ENCODE measurements around the gene INTS3. TPM values are rescaled to one million over a fixed set of nuclear protein-coding genes. Genes with fewer than 3 reads are reported as not detected.

INTS3 gene
- total and polyA plus RNA-seq, 4 donors, result 40.5 to 107 (median 69.7) TPM

DNA sequence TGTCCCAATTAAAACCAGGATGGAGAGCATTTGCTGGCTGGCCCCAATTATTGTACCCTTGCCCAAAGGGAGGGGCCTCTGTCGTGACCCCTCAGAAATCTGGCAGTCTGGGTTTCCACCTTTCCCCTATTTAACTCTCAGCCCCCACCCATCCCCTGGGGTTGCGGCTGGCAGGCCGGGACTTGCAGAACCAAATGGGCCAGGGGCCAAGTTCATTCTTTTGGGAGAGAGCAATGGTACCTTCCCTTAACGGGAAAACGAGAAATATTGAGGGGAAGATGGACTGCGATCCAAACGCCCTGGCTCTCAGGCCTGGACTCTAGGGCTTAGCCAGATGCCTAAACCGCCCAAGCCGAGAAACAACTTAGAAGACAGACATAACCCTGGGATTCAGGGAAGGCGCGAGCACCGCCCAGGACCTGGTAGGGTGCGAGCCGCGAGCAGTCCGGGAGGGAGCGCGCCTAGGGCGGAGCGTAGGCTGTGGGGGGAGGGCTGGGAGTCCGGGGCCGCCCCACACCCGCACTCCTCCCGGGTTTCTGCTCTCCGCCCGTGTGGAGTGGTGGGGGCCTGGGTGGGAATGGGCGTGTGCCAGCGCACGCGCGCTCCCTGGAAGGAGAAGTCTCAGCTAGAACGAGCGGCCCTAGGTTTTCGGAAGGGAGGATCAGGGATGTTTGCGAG is 47.1 kb downstream of the INTS3 start, which contains the start of gene SLC27A3:
Gene SLC27A3, plus strand, starts transcription at position 628 of the 678 bp plus-strand sequence. CDS start 91 bp downstream, outside the sequence.
- WGBS (ENCODE audit: insufficient coverage), result 3% methylated on average over 33 of the region's 35 CpGs
- peaks cover 38% of the 10 kb centered on the region for H3K4me1 ChIP-seq (ENCODE audit: control insufficient read depth, insufficient read depth, low read length)
- no peaks in the 10 kb centered on the region for H3K27me3 ChIP-seq (ENCODE audit: control insufficient read depth, insufficient read depth, low read length)
- no peaks in the 10 kb centered on the region for H3K9me3 ChIP-seq (ENCODE audit: control insufficient read depth, insufficient read depth, low read length)
- DNase-seq (ENCODE audit: low read depth in 4 of 6, low spot score in 6 of 6), result peak in 4 of 6 donors; percentile 38 to 91 (median 74)
- peak within 1 kb of the TSS; percentile 79 for H3K27ac ChIP-seq (ENCODE audit: low read depth, low read length)
- peaks cover 60% of the 10 kb centered on the region for H3K36me3 ChIP-seq (ENCODE audit: control insufficient read depth, insufficient read depth, low read length)
- H3K4me3 ChIP-seq (ENCODE audit: low read depth, low read length), result peak within 1 kb of the TSS; percentile 65

DNA sequence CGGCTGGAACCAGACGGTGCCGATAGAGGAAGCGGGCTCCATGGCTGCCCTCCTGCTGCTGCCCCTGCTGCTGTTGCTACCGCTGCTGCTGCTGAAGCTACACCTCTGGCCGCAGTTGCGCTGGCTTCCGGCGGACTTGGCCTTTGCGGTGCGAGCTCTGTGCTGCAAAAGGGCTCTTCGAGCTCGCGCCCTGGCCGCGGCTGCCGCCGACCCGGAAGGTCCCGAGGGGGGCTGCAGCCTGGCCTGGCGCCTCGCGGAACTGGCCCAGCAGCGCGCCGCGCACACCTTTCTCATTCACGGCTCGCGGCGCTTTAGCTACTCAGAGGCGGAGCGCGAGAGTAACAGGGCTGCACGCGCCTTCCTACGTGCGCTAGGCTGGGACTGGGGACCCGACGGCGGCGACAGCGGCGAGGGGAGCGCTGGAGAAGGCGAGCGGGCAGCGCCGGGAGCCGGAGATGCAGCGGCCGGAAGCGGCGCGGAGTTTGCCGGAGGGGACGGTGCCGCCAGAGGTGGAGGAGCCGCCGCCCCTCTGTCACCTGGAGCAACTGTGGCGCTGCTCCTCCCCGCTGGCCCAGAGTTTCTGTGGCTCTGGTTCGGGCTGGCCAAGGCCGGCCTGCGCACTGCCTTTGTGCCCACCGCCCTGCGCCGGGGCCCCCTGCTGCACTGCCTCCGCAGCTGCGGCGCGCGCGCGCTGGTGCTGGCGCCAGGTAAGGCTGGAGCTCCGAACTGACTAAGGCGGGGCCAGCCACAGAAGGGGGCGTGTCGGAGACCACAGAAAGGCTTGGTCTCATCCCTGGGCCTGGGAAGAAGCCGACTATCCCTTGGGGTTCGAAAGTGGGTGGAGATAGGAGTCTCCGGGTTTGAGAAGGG is 47.8 kb downstream of the INTS3 start:
- Histone ChIP-seq H3K36me3 (ENCODE audit: control insufficient read depth, insufficient read depth, low read length) (peaks cover 54% of the 10 kb centered on the region), H3K27ac (ENCODE audit: low read depth, low read length) (peak overlapping the region; percentile 79), H3K9me3 (ENCODE audit: control insufficient read depth, insufficient read depth, low read length) (no peaks in the 10 kb centered on the region), H3K4me3 (ENCODE audit: low read depth, low read length) (peak overlapping the region; percentile 65), H3K4me1 (ENCODE audit: control insufficient read depth, insufficient read depth, low read length) (peaks cover 38% of the 10 kb centered on the region), H3K27me3 (ENCODE audit: control insufficient read depth, insufficient read depth, low read length) (no peaks in the 10 kb centered on the region)
- under 1% methylated on average over 82 of the region's 83 CpGs for WGBS (ENCODE audit: insufficient coverage)
- peak in 3 of 6 donors; percentile 21 to 94 (median 79) for DNase-seq (ENCODE audit: low read depth in 4 of 6, low spot score in 6 of 6)

DNA sequence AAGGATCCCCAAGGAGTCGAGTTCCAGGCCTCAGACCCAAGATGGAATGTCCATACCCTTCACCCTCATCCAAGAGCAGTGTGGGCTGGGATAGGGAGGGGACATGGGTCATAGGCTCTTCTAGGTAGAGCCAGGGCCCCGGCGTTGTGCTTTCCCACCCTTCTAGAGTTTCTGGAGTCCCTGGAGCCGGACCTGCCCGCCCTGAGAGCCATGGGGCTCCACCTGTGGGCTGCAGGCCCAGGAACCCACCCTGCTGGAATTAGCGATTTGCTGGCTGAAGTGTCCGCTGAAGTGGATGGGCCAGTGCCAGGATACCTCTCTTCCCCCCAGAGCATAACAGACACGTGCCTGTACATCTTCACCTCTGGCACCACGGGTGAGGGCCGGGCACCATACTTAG is 48.5 kb downstream of the INTS3 start:
- peaks cover 47% of the 10 kb centered on the region for H3K36me3 ChIP-seq (ENCODE audit: control insufficient read depth, insufficient read depth, low read length)
- no peak overlapping the region for H3K27ac ChIP-seq (ENCODE audit: low read depth, low read length)
- DNase-seq (ENCODE audit: low read depth in 4 of 6, low spot score in 6 of 6), result no peak
- no peaks in the 10 kb centered on the region for H3K27me3 ChIP-seq (ENCODE audit: control insufficient read depth, insufficient read depth, low read length)
- H3K9me3 ChIP-seq (ENCODE audit: control insufficient read depth, insufficient read depth, low read length), result no peaks in the 10 kb centered on the region
- whole genome bisulfite sequencing (ENCODE audit: insufficient coverage), result 67% methylated on average over 9 of the region's 10 CpGs
- peak overlapping the region; percentile 65 for H3K4me3 ChIP-seq (ENCODE audit: low read depth, low read length)
- peaks cover 38% of the 10 kb centered on the region for H3K4me1 ChIP-seq (ENCODE audit: control insufficient read depth, insufficient read depth, low read length)

DNA sequence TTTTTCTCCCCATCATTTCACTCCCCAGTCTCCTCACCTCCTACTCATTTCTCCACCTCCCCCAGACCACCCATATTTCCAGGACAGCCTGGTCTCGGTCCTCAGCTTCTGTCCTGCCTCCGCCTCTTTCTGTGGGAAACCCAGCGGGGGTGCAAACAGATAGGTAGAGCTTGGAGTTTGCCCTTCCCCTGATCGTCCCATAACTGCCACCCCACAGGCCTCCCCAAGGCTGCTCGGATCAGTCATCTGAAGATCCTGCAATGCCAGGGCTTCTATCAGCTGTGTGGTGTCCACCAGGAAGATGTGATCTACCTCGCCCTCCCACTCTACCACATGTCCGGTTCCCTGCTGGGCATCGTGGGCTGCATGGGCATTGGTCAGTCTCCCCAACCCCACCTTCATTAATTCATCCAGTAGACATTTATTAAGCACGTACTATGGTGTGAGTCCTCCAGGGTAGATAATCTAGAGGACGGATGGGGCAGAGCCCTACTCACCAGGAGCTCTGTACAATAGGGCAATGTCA is 49.1 kb downstream of the INTS3 start:
- DNase-seq (ENCODE audit: low read depth in 4 of 6, low spot score in 6 of 6), result no peak
- Histone ChIP-seq H3K27me3 (ENCODE audit: control insufficient read depth, insufficient read depth, low read length) (no peaks in the 10 kb centered on the region), H3K4me3 (ENCODE audit: low read depth, low read length) (no peak overlapping the region), H3K27ac (ENCODE audit: low read depth, low read length) (no peak overlapping the region), H3K9me3 (ENCODE audit: control insufficient read depth, insufficient read depth, low read length) (no peaks in the 10 kb centered on the region), H3K4me1 (ENCODE audit: control insufficient read depth, insufficient read depth, low read length) (peaks cover 38% of the 10 kb centered on the region), H3K36me3 (ENCODE audit: control insufficient read depth, insufficient read depth, low read length) (peaks cover 42% of the 10 kb centered on the region)
- 92% methylated on average over 8 of the region's 10 CpGs for whole genome bisulfite sequencing (ENCODE audit: insufficient coverage)

DNA sequence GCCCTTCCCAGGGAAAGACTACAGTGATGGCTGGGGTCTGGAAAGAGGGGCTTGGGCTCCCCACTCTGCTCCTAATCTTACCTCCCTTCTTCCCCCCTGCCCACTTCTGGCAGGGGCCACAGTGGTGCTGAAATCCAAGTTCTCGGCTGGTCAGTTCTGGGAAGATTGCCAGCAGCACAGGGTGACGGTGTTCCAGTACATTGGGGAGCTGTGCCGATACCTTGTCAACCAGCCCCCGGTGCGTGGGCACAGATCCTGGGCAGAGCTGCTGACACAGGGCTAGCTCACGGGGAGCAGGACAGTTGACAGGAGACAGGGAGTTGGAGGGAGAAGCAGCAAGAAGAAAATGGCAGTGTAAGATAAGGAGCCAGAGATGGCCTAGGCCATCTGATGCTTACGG is 49.8 kb downstream of the INTS3 start:
- no peak for DNase-seq (ENCODE audit: low read depth in 4 of 6, low spot score in 6 of 6)
- Histone ChIP-seq H3K4me1 (ENCODE audit: control insufficient read depth, insufficient read depth, low read length) (peaks cover 38% of the 10 kb centered on the region), H3K9me3 (ENCODE audit: control insufficient read depth, insufficient read depth, low read length) (no peaks in the 10 kb centered on the region), H3K27me3 (ENCODE audit: control insufficient read depth, insufficient read depth, low read length) (no peaks in the 10 kb centered on the region), H3K36me3 (ENCODE audit: control insufficient read depth, insufficient read depth, low read length) (peaks cover 34% of the 10 kb centered on the region), H3K27ac (ENCODE audit: low read depth, low read length) (no peak overlapping the region), H3K4me3 (ENCODE audit: low read depth, low read length) (no peak overlapping the region)
- WGBS (ENCODE audit: insufficient coverage), result 47% methylated on average over 7 of the region's 7 CpGs

DNA sequence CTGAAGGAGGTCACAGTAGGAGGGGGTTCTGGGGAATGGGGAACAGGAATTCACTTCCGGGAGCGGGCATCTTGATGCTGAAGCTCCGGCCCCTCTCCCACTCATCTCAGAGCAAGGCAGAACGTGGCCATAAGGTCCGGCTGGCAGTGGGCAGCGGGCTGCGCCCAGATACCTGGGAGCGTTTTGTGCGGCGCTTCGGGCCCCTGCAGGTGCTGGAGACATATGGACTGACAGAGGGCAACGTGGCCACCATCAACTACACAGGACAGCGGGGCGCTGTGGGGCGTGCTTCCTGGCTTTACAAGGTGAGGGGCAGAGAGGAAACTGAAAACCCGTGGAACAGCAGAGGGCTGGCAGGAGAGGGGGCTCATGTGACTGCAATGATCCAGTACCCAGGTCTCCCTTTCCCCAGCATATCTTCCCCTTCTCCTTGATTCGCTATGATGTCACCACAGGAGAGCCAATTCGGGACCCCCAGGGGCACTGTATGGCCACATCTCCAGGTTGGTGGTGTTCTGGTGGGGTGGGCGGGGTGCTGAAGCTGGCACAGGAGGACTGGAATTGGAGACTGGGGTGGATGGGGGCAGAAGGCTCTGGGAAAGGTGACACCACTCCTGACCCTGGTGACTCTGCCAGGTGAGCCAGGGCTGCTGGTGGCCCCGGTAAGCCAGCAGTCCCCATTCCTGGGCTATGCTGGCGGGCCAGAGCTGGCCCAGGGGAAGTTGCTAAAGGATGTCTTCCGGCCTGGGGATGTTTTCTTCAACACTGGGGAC is 50.4 kb downstream of the INTS3 start:
- H3K36me3 ChIP-seq (ENCODE audit: control insufficient read depth, insufficient read depth, low read length), result peaks cover 28% of the 10 kb centered on the region

DNA sequence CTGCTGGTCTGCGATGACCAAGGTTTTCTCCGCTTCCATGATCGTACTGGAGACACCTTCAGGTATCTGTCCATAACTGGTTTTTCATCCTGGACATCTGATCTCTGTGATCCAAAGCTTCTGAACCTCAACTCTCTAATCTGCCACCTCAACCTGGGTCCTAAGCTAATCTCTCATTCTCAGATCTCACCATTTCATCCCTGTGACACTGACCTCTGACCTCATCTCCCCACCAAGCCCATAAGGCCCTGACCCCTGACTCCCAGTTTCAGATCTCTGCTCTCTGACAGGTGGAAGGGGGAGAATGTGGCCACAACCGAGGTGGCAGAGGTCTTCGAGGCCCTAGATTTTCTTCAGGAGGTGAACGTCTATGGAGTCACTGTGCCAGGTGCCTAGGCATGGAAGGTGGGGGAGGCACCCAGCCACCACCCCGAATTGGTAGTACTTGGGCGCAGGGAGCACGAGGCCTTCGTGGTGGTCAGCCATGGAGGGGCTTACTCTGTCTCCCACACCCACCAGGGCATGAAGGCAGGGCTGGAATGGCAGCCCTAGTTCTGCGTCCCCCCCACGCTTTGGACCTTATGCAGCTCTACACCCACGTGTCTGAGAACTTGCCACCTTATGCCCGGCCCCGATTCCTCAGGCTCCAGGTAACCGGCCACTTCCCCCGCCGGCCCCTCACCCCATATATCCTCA is 51.1 kb downstream of the INTS3 start:
- Histone ChIP-seq H3K4me1 (ENCODE audit: control insufficient read depth, insufficient read depth, low read length) (peaks cover 44% of the 10 kb centered on the region), H3K27me3 (ENCODE audit: control insufficient read depth, insufficient read depth, low read length) (no peaks in the 10 kb centered on the region), H3K9me3 (ENCODE audit: control insufficient read depth, insufficient read depth, low read length) (no peaks in the 10 kb centered on the region), H3K4me3 (ENCODE audit: low read depth, low read length) (no peak overlapping the region), H3K36me3 (ENCODE audit: control insufficient read depth, insufficient read depth, low read length) (peaks cover 23% of the 10 kb centered on the region), H3K27ac (ENCODE audit: low read depth, low read length) (no peak overlapping the region)
- no peak for DNase-seq (ENCODE audit: low read depth in 4 of 6, low spot score in 6 of 6)
- 91% methylated on average over 16 of the region's 18 CpGs for WGBS (ENCODE audit: insufficient coverage)

More for the DNA sequence above, 50.4 kb downstream of the INTS3 start:
- Histone ChIP-seq H3K4me3 (ENCODE audit: low read depth, low read length) (no peak overlapping the region), H3K9me3 (ENCODE audit: control insufficient read depth, insufficient read depth, low read length) (no peaks in the 10 kb centered on the region), H3K27me3 (ENCODE audit: control insufficient read depth, insufficient read depth, low read length) (no peaks in the 10 kb centered on the region), H3K4me1 (ENCODE audit: control insufficient read depth, insufficient read depth, low read length) (peaks cover 44% of the 10 kb centered on the region), H3K27ac (ENCODE audit: low read depth, low read length) (no peak overlapping the region)
- WGBS (ENCODE audit: insufficient coverage), result 93% methylated on average over 16 of the region's 22 CpGs
- no peak for DNase-seq (ENCODE audit: low read depth in 4 of 6, low spot score in 6 of 6)

DNA sequence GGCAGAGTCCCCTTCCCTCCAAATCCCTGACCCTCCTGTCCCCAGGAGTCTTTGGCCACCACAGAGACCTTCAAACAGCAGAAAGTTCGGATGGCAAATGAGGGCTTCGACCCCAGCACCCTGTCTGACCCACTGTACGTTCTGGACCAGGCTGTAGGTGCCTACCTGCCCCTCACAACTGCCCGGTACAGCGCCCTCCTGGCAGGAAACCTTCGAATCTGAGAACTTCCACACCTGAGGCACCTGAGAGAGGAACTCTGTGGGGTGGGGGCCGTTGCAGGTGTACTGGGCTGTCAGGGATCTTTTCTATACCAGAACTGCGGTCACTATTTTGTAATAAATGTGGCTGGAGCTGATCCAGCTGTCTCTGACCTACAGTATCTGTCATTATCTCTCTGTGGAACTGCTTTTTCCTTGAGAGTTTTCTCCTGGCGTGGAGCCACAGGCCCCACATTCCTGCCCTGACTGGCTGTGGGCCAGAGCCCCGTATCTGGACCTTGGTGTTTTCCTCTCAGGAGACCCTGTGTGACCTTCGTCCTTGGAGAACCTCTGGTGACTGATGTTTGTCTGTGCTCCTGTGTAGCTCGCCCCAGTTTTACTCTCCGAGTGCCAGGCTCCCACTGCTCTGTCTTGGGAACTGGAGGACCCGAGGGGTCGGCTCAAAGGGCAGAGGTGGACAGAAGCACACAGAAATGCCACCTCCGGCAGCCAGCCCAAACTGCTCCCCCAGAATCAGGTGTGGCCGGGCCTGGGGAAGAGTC is 52.1 kb downstream of the INTS3 start:
- Histone ChIP-seq H3K36me3 (ENCODE audit: control insufficient read depth, insufficient read depth, low read length) (peaks cover 23% of the 10 kb centered on the region), H3K9me3 (ENCODE audit: control insufficient read depth, insufficient read depth, low read length) (no peaks in the 10 kb centered on the region), H3K4me1 (ENCODE audit: control insufficient read depth, insufficient read depth, low read length) (peaks cover 35% of the 10 kb centered on the region), H3K27ac (ENCODE audit: low read depth, low read length) (no peak overlapping the region), H3K27me3 (ENCODE audit: control insufficient read depth, insufficient read depth, low read length) (no peaks in the 10 kb centered on the region), H3K4me3 (ENCODE audit: low read depth, low read length) (no peak overlapping the region)
- DNase-seq (ENCODE audit: low read depth in 4 of 6, low spot score in 6 of 6), result no peak
- 76% methylated on average over 13 of the region's 17 CpGs for WGBS (ENCODE audit: insufficient coverage)

Data from spinal cord (tissue), 10 donors.